Measurements from ENCODE around the gene CGNL1.

- TF ChIP-seq CTCF (IDR thresholded peaks at IDR 0.05; ENCODE audit: insufficient read depth, low read length, poor library complexity, severe bottlenecking) (no peak), EZH2phosphoT487 (conservative IDR thresholded peaks at IDR 0.05; ENCODE audit: low read length) (no peak)
Observed at GRCh38 chr15:57387564-57388076, 11.3 kb downstream of the CGNL1 start.

Data from SU-DHL-6 (cell line).